Suppressor macrophage treated with lipopolysaccharide for 1 hour (primary cell): ENCODE data around the gene EPAS1.

Source experiments
- DNase-seq, 3 donors: peaks; one replicate each; pipeline ENCODE4 v3.0.0-alpha.2; 2020 to 2022

The EPAS1 gene

GRCh38 chr2:46366668-46367052 lies 69.5 kb downstream of the EPAS1 start:
- DNase-seq: no peak

DNA sequence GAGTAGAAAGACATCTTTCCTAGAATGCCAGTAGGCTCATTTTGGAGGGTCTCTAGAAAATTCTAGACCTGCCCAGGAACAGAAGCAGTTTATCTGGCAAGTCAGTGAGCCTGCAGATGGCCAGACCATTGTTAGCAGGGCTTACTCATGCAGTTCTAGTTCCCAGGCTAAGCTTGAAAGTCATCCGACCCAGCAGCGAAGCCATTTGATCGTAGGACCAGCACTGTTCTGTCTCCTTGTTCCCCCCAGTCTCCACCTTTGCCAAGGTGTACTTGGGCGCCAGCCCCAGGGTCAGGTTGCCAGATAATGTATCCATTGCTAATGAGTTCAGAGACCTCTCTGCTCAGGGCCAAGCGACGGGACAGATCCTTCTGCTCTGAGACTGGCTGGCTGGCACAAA lies 70.1 kb downstream of the EPAS1 start:
- no peak for DNase-seq

GRCh38 chr2:46368401-46368800 lies 71.2 kb downstream of the EPAS1 start:
- DNase-seq: no peak

DNA sequence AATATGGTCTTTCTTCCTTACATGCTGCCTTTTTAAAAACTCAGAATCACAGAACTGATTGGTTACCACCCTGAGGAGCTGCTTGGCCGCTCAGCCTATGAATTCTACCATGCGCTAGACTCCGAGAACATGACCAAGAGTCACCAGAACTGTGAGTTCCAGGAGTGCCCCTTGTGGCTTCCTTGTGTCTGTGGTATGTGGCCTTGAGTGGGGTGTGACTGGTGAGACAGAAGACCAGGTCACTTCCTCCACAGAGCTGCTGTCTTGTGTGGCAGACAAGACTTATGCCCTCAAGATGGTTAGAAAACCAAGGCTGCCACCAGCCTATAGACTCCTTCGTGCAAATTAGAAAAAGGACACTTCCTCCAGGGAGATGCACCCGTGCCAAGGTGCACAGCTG lies 72.6 kb downstream of the EPAS1 start:
- no peak for DNase-seq

DNA sequence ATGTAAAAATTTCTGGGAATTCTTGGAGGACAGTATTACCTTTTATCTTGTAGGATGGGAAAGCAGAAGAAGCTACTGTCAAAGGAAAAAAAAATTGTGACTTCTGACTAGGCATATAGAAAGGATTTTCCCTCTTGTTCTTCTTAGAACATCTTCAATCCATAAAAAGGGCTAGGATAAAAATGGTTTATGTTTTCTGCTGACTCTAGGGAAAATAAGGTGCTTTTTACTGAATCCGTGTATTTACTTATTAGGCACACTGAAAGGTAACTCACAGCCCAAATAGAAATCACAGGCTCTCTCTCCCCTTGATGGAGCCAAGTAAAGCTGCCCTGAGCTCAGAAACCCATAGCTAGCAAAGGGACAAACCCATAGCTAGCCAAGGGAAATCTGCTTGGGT lies 74.6 kb downstream of the EPAS1 start:
- no peak for DNase-seq

DNA sequence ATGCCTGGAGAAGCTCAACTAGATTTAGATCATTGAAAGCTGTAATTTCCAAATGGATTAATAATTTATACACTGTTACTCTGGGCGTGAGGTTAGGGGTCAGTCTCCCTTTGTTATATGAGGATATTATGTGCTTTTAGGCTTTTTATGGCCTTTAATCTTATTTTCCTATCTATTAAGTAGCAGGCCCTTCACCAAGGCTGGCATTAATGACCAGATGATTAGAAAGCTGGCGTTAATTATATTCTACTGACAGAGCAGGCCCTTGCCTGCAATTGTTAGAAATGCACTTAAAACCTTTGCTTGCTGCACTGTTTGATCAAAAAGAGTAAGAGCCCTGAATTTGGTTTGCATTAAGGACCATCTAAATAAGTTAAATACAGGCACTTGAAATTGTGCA lies 75.3 kb downstream of the EPAS1 start:
- DNase-seq: no peak

DNA sequence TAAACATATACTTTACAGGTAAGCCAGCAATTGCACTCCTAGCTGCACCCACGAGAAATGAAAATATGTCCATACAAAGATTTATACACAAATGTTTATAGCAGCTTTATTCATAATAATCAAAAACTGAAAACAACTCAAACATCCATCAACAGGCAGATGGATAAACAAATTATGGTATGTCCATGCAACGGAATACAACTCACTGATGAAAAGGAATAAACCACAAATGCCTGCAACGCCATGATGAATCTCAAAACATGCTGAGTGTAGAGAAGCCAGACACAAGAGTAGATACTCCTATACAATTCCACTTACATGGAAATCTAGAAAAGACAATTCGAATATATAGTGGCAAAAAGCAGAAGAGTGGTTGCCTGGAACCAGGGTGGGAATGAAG lies 76.0 kb downstream of the EPAS1 start:
- no peak for DNase-seq

- DNase-seq: no peak
Measured at GRCh38 chr2:46375566-46376125, 78.4 kb downstream of the EPAS1 start.

- DNase-seq: no peak
Measured at GRCh38 chr2:46376586-46376985, 79.4 kb downstream of the EPAS1 start.

- no peak for DNase-seq
Measured at GRCh38 chr2:46377101-46377581, 79.9 kb downstream of the EPAS1 start.

DNA sequence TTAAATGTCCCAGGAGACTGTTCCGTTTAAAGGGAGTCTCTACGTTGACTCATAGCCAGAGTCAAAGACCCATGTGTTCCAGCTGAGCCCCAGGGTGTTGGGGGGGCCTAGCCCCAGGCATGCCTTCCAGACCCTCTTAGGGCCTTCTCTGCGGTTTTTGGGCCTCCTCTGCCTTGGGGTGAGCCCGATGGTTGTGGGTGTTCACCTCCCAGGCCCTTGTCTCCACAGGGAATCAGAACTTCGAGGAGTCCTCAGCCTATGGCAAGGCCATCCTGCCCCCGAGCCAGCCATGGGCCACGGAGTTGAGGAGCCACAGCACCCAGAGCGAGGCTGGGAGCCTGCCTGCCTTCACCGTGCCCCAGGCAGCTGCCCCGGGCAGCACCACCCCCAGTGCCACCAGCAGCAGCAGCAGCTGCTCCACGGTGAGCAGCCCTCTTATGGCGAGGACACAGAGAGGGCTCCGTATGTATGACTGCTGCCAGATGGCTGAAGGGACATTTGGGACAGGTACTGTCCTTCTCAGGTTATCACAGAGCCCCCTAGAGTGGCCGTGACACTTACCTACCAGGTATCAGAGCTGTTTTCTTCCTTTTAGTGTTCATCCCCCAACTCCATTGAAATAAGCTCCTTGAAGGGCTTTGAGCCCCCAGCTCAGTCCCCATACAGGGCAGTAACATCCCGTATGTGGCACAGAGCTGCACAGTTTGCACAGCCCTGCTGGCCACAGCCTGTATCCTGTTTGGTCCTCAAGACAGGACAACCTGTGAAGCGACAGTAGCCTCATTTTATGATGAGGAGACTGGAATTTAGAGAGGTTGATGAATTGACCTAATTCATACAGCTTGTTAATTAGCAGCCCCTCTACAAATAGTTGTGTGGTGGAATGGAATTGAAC lies 80.7 kb downstream of the EPAS1 start:
- DNase-seq: no peak

- DNase-seq: no peak
Measured at GRCh38 chr2:46378616-46379015, 81.4 kb downstream of the EPAS1 start.

- DNase-seq: peak; percentile 66 to 79 (median 77)
Measured at GRCh38 chr2:46379213-46380037, 82.2 kb downstream of the EPAS1 start.

GRCh38 chr2:46380038-46380940 lies 83.1 kb downstream of the EPAS1 start:
- DNase-seq: no peak

DNA sequence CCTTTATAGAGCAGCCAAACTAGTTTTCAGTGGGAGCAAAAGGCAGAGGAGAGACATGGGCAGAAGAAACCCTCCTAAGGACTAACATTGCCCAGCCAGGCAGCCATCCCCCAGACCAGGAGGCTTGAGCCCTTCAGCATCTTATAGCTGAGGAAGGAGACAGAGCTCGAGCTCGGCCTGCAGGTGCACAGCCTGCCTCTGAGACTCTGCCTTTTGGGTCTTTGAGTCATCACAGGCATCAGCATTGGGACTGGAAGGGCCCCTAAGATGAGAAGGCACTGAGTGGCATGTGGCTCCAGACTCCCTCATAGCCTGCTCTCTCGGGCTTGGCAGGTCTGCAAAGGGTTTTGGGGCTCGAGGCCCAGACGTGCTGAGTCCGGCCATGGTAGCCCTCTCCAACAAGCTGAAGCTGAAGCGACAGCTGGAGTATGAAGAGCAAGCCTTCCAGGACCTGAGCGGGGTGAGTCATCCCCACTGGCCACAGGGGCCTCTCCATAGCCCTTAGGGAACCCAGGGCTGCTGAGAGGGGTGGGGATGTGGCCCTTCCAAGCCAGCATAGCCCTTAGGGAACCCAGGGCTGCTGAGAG lies 84.1 kb downstream of the EPAS1 start:
- DNase-seq: no peak

DNA sequence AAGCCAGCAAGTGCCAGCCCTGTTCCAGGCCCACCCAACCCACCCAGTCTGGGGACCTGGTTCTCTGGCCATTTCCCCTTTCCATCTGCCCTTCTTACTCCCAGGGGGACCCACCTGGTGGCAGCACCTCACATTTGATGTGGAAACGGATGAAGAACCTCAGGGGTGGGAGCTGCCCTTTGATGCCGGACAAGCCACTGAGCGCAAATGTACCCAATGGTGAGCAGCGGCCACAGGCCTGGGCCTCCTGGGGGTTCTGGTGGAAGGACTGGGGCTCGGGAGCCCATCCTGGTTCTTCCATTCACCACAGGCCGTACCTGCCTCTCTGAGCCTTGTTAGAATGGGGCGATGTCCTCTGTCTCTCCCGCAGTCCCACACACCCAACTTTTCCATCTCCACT lies 84.7 kb downstream of the EPAS1 start:
- no peak for DNase-seq

GRCh38 chr2:46382331-46383112 lies 85.3 kb downstream of the EPAS1 start:
- DNase-seq: no peak

DNA sequence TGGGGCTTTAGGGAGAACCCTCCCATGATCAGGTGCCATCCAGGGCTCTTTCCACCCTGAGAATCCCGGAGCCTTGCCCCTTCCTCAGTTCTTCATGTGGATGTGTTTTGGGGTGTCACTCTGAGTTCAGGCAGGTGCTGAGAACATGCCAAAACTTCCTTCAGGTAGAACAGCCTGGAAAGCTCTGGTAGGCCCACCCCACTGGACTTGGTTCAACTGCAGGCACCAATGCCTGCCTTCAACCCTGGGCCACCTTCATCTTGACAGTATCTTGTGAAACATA lies 85.8 kb downstream of the EPAS1 start:
- DNase-seq: no peak

DNA sequence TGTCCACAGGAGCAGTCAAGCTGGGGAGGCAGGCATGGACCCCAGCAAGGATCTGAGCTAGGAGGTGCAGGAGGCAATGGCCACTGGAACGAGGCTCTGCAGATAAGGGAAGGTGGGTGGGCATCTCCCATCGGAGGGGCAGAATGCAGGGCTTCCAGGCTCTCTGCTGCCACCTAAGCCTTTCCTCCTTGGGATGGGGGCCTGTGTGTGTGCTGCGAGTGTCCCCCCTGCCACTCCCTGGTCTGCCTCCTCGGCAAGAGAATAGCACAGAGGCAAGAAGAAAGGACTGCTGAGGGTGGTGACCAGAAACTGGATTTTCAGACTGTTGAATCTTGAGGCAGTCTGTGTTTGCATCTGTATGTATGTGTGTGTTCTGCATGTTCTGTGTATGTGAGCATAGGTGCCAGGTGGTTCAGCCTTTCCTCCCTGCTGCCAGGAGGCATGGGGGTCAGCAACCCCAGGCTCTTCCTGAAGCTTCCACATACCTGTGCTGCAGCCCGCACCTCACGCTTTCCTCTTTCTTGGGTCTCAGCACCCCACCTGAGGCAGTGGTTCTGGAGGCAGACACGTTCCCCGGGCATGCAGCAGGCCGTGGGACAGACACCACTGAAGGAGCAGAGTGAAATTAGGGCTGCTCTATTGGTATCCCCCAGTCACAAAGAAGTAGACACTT lies 86.7 kb downstream of the EPAS1 start:
- DNase-seq: no peak

DNA sequence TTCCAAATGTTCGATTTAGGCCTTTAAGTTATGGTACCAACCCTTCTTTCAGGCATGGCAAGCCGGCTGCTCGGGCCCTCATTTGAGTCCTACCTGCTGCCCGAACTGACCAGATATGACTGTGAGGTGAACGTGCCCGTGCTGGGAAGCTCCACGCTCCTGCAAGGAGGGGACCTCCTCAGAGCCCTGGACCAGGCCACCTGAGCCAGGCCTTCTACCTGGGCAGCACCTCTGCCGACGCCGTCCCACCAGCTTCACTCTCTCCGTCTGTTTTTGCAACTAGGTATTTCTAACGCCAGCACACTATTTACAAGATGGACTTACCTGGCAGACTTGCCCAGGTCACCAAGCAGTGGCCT lies 87.2 kb downstream of the EPAS1 start:
- DNase-seq: no peak
